ENCODE measurements around the gene ODAD4. TPM values are rescaled to one million over a fixed set of nuclear protein-coding genes. Genes with fewer than 3 reads are reported as not detected.
A peak's percentile ranks its signal among the peaks of the same experiment; 100 is the strongest.
"Not testable (repeated sequence)": the region's sequence is repeated elsewhere in the genome, so short reads cannot be mapped to it uniquely, and the experiment has no call there.

The ODAD4 gene
- total RNA-seq, 1 donor: 0.43 TPM

GRCh38 chr17:41918314-41919164 lies 11.9 kb upstream of the ODAD4 start, which contains the start of gene ACLY:
Gene ACLY, minus strand, starts transcription at chr17:41918951. Its CDS starts 5,078 bp downstream, at chr17:41913873.
- peak; percentile 96 for DNase-seq (ENCODE audit: low read depth)
- H3K4me3 ChIP-seq (ENCODE audit: low read depth, low read length): peak within 1 kb of the TSS; percentile 89
- TF ChIP-seq, protein P1, sequence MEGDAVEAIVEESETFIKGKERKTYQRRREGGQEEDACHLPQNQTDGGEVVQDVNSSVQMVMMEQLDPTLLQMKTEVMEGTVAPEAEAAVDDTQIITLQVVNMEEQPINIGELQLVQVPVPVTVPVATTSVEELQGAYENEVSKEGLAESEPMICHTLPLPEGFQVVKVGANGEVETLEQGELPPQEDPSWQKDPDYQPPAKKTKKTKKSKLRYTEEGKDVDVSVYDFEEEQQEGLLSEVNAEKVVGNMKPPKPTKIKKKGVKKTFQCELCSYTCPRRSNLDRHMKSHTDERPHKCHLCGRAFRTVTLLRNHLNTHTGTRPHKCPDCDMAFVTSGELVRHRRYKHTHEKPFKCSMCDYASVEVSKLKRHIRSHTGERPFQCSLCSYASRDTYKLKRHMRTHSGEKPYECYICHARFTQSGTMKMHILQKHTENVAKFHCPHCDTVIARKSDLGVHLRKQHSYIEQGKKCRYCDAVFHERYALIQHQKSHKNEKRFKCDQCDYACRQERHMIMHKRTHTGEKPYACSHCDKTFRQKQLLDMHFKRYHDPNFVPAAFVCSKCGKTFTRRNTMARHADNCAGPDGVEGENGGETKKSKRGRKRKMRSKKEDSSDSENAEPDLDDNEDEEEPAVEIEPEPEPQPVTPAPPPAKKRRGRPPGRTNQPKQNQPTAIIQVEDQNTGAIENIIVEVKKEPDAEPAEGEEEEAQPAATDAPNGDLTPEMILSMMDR (IDR thresholded peaks at IDR 0.05; ENCODE audit: insufficient read depth, low read depth, low read length): no peak

DNA sequence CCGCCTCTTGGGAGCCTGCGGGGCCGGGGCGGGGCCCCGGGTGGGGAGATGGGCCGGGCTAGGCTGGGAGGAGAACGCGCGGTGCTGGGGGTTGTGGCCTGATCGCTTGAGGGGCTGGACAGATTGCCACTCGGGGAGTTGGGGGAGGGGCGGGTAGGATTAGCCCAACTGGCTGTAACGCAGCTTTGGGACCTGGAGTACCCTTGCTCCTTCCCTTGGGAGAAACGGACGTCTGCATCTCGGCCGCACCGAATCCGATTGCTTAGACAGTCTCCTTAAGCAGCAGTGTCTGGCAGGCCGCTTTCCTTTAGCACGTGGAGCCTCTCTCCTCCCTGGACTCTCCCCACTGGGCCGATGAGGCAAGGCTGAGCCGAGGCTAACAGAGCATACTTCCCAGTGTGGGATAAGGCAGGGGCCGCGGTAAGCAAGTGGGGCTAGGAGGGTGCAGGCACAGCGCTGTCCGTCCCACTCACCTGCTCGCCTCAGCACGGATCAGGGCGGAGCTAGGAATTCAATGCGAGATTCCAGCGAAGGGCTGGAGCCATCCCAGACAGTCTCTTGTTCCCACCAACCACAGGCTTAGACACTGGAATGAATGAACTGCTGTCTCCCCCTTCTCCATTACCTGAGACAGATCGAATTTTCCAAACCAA lies 11.1 kb upstream of the ODAD4 start:
- TF ChIP-seq, protein P1 (IDR thresholded peaks at IDR 0.05; ENCODE audit: insufficient read depth, low read depth, low read length): no peak
- DNase-seq (ENCODE audit: low read depth): peak; percentile 82

DNA sequence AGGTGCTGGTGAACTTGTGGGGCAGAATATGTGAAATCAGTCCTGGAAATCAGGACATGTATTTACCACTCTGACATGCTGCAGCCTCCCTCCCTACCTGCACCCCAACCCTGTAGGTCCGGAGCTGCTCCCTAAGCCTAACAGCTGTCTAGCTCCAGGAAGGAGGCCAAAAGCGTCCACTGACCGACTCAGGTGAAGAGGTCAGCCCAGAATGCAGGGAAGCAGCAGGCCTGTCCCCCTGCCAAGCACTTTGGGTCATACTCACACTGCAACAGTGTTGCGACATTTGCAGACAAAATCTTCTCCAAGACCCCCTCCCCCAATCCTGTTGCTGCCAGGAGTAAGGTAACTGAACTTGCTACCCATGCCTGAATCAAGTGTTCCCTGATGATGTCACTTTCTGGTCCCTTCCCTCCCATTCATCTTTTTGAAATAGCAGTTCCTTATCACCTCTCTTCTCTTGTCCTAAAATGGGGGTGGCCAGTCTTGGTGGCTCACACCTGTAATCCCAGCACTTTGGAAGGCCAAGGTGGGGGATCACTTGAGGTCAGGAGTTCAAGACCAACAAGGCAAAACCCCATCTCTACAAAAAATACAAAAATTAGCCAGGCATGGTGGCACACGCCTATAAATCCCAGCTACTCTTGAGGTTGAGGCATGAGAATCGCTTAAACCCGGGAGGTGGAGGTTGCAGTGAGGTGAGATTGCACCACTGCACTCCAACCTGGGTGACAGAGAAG lies 10.4 kb upstream of the ODAD4 start:
- TF ChIP-seq, protein P1 (IDR thresholded peaks at IDR 0.05; ENCODE audit: insufficient read depth, low read depth, low read length): no peak
- no peak overlapping the region for H3K4me3 ChIP-seq (ENCODE audit: low read depth, low read length)
- DNase-seq (ENCODE audit: low read depth): peak; percentile 43

More for the DNA sequence above, 11.1 kb upstream of the ODAD4 start:
- H3K4me3 ChIP-seq (ENCODE audit: low read depth, low read length): peak overlapping the region; percentile 89

GRCh38 chr17:41920580-41920955 lies 9.8 kb upstream of the ODAD4 start:
- TF ChIP-seq, protein P1 (IDR thresholded peaks at IDR 0.05; ENCODE audit: insufficient read depth, low read depth, low read length): no peak
- DNase-seq (ENCODE audit: low read depth): no peak
- H3K4me3 ChIP-seq (ENCODE audit: low read depth, low read length): no peak overlapping the region

GRCh38 chr17:41925991-41926590 lies 4.3 kb upstream of the ODAD4 start:
- DNase-seq (ENCODE audit: low read depth): no peak
- H3K4me3 ChIP-seq (ENCODE audit: low read depth, low read length): no peak overlapping the region
- TF ChIP-seq, protein P1 (IDR thresholded peaks at IDR 0.05; ENCODE audit: insufficient read depth, low read depth, low read length): no peak

DNA sequence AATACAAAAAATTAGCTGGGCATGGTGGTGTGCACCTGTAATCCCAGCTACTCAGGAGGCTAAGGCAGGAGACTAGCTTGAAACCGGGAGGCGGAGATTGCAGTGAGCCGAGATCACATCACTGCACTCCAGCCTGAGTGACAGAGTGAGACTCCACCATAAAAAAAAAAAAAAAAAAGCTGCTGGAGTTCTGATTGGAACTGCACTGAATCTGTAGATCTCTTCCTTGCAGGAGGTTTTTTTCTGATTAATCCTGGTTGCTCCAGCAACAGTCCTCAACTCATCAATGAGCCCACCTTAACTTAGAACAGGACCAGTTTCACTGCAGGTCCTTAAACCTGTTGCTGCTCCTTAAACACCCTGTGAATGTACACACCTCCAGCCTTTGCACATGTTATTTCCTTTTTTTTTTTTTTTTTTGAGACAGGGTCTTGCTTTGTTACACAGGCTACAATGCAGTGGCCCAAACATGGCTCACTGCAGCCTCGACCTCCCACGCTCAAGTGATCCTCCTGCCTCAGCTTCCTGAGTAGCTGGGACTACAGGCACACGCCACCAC lies 1.6 kb upstream of the ODAD4 start:
- DNase-seq (ENCODE audit: low read depth): no peak
- TF ChIP-seq, protein P1 (IDR thresholded peaks at IDR 0.05; ENCODE audit: insufficient read depth, low read depth, low read length): no peak
- H3K4me3 ChIP-seq (ENCODE audit: low read depth, low read length): no peak overlapping the region

DNA sequence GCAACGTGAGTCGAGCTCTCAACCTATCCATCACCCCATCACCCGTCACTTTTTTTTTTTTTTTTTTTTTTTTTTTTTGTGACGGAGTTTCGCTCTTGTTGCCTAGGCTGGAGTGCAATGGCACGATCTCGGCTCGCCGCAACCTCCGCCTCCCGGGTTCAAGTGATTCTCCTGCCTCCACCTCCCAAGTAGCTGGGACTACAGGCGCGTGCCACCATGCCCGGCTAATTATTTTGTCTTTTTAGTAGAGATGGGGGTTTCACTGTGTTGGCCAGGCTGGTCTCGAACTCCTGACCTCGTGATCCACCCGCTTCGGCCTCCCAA lies 378 bp downstream of the ODAD4 start:
- H3K4me3 ChIP-seq (ENCODE audit: low read depth, low read length): peak overlapping the region; percentile 74
- not testable (repeated sequence) for DNase-seq (ENCODE audit: low read depth)

- not testable (repeated sequence) for DNase-seq (ENCODE audit: low read depth); H3K4me3 ChIP-seq (ENCODE audit: low read depth, low read length)
Observed at GRCh38 chr17:41931715-41932114, 1.3 kb downstream of the ODAD4 start.

Measured in fibroblast of villous mesenchyme (primary cell).